HPDE6-E6E7 (cell line): ENCODE results near the gene RNF214.
"Not testable (repeated sequence)": the region's sequence is repeated elsewhere in the genome, so short reads cannot be mapped to it uniquely, and the experiment has no call there.

Source experiments
- DNase-seq: peaks from one replicate; pipeline ENCODE4 v3.0.0; 2011; ENCODE audit warnings: missing footprints; ENCODE audit errors: extremely low spot score

RNF214 gene

GRCh38 chr11:117197516-117198456 is 34.7 kb upstream of the RNF214 start:
- no peak for DNase-seq

GRCh38 chr11:117198613-117199012 is 33.9 kb upstream of the RNF214 start:
- no peak for DNase-seq

GRCh38 chr11:117199053-117199915 is 33.2 kb upstream of the RNF214 start, which contains the start of gene TAGLN:
Gene TAGLN (plus strand): TSS chr11:117199370. CDS start chr11:117203014, 3,644 bp downstream.
- DNase-seq = peak; percentile 50

- no peak for DNase-seq
These were observed 32.3 kb upstream of the RNF214 start for GRCh38 chr11:117199916-117200812.

GRCh38 chr11:117200813-117201657 is 31.4 kb upstream of the RNF214 start:
- no peak for DNase-seq

DNA sequence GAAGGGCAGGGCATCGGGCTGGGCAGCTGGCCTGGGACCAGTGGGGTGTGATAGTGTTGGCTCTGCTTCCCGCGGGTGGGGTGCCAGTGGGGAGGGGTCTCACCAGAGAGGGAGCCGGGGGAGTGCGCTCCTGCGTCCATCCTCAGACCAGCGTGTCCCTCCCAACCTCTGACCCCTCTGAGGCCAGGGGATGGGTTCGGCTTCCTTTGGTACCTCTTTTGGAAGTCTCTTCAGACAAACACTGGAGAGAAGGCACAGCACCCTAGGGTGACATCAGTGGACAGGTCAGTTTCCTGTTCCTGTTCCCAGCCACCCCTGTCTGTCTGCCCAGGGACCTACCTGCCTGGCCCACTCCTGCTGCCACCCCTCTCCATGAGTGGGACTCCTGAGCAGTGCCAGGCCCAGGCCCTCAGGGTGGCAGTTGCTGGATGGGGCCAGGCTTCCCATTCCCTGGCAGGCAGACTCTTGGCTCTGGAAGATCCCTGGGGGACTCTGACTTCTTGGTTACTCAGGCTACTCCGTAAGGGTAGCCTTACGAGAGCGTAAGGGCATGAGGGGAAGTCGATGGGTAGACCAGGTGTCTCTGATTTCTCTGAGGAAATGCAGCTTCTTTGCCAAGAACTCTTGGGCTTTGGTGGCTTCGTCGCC is 30.7 kb upstream of the RNF214 start:
- DNase-seq = no peak

- DNase-seq = no peak
These were observed 29.9 kb upstream of the RNF214 start for GRCh38 chr11:117202386-117203068.

- no peak for DNase-seq
These were observed 29.4 kb upstream of the RNF214 start for GRCh38 chr11:117203069-117203407.

GRCh38 chr11:117204283-117205080 is 28.0 kb upstream of the RNF214 start:
- DNase-seq = no peak

- no peak for DNase-seq
These were observed 27.2 kb upstream of the RNF214 start for GRCh38 chr11:117205211-117205818.

DNA sequence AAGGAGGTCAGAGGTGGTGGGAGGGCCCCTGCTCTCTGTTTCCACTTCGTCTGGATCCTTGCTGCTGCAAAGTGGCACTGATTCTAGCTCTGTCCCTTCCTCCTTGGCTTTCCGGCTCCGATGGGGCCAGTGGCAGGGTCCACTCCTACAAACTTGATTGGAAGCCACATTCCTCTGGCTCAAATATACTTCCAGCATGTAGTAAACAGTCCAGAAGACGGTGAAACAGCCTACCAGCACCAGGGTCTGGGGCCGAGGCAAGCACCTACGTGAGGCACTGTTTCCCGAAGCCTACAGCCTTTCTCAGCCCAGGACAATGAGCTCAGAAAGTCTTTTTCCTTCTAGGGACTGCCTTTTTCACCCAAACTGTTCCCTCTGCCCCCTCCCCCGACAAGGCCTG is 26.4 kb upstream of the RNF214 start:
- DNase-seq = not testable (repeated sequence)

DNA sequence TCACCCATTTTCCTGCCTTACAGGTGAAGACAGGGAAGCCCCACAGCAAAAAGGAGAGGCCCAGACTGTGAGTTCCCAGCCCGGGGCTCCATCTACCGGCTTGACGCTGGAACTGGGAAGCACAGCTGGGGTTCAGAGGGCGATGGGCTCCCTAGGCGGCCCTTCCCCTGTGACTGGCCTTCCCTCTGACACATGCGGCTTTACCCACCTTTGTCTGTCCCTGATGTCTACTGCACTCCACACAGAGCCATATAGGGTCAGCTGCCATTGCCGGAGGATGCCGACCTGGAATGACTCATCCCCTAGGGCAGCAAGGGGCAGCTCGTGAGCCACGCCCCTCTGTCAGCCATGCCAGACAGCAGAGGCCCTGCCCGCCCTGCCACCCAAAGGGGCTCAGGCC is 25.6 kb upstream of the RNF214 start:
- DNase-seq = not testable (repeated sequence)

- DNase-seq = not testable (repeated sequence)
These were observed 25.0 kb upstream of the RNF214 start for GRCh38 chr11:117207481-117207880.

GRCh38 chr11:117208710-117209109 is 23.8 kb upstream of the RNF214 start:
- DNase-seq = not testable (repeated sequence)

DNA sequence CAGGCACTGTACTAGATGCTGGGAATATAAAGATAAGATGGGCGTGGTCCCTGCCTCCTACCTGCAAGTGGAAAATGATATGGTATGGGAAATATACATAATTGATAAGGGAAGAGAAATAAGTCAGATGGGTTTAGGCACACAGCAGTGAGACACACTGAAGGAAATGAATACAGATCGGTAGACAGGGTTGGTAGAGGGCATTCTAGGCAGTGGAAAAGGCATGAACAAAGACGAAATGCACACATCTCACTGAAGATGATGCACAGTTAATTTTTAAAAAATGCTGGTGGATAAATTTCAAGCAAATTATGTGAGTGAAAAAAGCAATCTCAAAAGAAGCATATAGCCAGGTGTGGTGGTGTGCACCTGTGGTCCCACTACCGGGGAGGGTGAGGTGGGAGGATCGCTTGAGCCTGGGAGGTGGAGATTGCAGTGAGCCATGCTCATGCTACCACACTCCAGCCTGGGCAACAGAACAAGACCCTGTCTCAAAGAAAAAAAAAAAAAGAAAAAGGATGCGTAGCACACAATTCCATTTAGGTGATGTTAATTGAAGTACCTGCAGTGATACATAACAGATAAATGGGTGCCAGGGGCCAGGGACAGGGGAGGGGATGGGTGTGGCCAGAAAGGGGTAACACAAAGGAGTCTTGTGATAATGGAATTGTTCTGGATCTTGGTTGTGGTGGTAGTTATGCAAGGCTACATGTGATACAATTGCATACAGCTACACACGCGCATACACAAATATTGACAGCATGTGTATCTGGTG is 22.9 kb upstream of the RNF214 start:
- DNase-seq = not testable (repeated sequence)

- no peak for DNase-seq
These were observed 21.9 kb upstream of the RNF214 start for GRCh38 chr11:117210620-117211019.

GRCh38 chr11:117212697-117213355 is 19.6 kb upstream of the RNF214 start:
- DNase-seq = no peak
